Measurements from ENCODE around the gene NEGR1. TPM values are rescaled to one million over a fixed set of nuclear protein-coding genes. Genes with fewer than 3 reads are reported as not detected.

The NEGR1 gene
- total RNA-seq, 4 donors from 2014 or later = 1.6 to 4.7 (median 2.3) TPM

GRCh38 chr1:71417421-71417820, 864.9 kb downstream of the NEGR1 start:
- no peaks in the 10 kb centered on the region for H3K27me3 ChIP-seq
- H3K27ac ChIP-seq = no peak overlapping the region
- DNase-seq = no peak
- H3K9me3 ChIP-seq = no peaks in the 10 kb centered on the region
- TF ChIP-seq POLR2A (IDR thresholded peaks at IDR 0.05) = no peak
- TF ChIP-seq, protein P1, sequence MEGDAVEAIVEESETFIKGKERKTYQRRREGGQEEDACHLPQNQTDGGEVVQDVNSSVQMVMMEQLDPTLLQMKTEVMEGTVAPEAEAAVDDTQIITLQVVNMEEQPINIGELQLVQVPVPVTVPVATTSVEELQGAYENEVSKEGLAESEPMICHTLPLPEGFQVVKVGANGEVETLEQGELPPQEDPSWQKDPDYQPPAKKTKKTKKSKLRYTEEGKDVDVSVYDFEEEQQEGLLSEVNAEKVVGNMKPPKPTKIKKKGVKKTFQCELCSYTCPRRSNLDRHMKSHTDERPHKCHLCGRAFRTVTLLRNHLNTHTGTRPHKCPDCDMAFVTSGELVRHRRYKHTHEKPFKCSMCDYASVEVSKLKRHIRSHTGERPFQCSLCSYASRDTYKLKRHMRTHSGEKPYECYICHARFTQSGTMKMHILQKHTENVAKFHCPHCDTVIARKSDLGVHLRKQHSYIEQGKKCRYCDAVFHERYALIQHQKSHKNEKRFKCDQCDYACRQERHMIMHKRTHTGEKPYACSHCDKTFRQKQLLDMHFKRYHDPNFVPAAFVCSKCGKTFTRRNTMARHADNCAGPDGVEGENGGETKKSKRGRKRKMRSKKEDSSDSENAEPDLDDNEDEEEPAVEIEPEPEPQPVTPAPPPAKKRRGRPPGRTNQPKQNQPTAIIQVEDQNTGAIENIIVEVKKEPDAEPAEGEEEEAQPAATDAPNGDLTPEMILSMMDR (IDR thresholded peaks at IDR 0.05) = no peak
- H3K4me3 ChIP-seq = no peak overlapping the region
- no peaks in the 10 kb centered on the region for H3K36me3 ChIP-seq
- no peaks in the 10 kb centered on the region for H3K4me1 ChIP-seq

DNA sequence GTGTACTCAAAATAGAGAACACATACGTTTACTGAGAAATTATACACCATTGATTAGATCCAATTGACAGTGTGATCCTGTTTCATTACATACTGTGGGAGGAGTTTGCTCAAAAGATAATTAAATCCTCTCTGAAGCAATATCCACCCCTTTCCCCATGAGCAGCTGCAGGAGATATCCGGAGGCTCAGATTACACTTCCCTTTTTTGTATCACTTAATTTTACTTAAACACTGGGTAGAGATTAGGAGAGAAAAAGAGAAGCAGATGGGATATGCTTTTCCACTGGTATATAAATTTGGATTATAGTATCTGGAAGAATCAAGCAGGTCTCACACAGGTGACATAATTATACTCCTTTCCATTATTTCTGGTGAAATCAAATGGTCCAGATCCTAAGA, 868.2 kb downstream of the NEGR1 start:
- Histone ChIP-seq H3K27ac (no peak overlapping the region), H3K4me3 (no peak overlapping the region), H3K4me1 (no peaks in the 10 kb centered on the region), H3K27me3 (no peaks in the 10 kb centered on the region), H3K9me3 (no peaks in the 10 kb centered on the region), H3K36me3 (no peaks in the 10 kb centered on the region)
- no peak for TF ChIP-seq POLR2A (IDR thresholded peaks at IDR 0.05)
- TF ChIP-seq, protein P1 (IDR thresholded peaks at IDR 0.05) = no peak
- DNase-seq = no peak

GRCh38 chr1:71413441-71414175, 868.7 kb downstream of the NEGR1 start:
- Histone ChIP-seq H3K36me3 (no peaks in the 10 kb centered on the region), H3K4me1 (no peaks in the 10 kb centered on the region), H3K27ac (no peak overlapping the region), H3K27me3 (no peaks in the 10 kb centered on the region), H3K4me3 (no peak overlapping the region), H3K9me3 (no peaks in the 10 kb centered on the region)
- TF ChIP-seq, protein P1 (IDR thresholded peaks at IDR 0.05) = no peak
- TF ChIP-seq POLR2A (IDR thresholded peaks at IDR 0.05) = no peak
- no peak for DNase-seq

DNA sequence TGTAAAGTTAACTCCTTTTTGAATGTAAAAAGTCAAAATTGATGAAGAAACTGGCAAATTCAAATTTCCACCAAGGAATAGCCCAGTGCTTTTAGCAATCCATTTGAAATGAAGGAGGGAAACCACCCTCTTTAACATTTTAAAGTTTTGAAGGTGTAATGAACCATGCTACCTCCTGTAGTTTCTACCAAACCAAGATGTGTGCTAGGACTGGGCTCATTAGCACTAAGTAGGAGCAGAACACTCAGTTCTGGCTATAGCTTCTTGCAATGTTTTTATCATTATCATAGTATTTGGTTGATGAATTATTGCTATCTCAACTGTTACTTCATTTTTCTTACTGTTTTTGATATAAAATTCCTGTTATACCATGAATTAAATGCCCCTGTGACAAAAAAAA, 882.3 kb downstream of the NEGR1 start:
- H3K4me1 ChIP-seq = no peaks in the 10 kb centered on the region
- H3K27me3 ChIP-seq = no peaks in the 10 kb centered on the region
- no peaks in the 10 kb centered on the region for H3K9me3 ChIP-seq
- no peaks in the 10 kb centered on the region for H3K36me3 ChIP-seq
- H3K27ac ChIP-seq = no peak overlapping the region
- DNase-seq = no peak
- TF ChIP-seq, protein P1 (IDR thresholded peaks at IDR 0.05) = no peak
- TF ChIP-seq POLR2A (IDR thresholded peaks at IDR 0.05) = no peak
- H3K4me3 ChIP-seq = no peak overlapping the region

GRCh38 chr1:71399594-71399993, 882.7 kb downstream of the NEGR1 start:
- H3K4me1 ChIP-seq = no peaks in the 10 kb centered on the region
- DNase-seq = no peak
- no peaks in the 10 kb centered on the region for H3K9me3 ChIP-seq
- no peaks in the 10 kb centered on the region for H3K27me3 ChIP-seq
- no peak overlapping the region for H3K27ac ChIP-seq
- no peaks in the 10 kb centered on the region for H3K36me3 ChIP-seq
- H3K4me3 ChIP-seq = no peak overlapping the region
- TF ChIP-seq, protein P1 (IDR thresholded peaks at IDR 0.05) = no peak
- no peak for TF ChIP-seq POLR2A (IDR thresholded peaks at IDR 0.05)

Data from Peyer's patch (tissue), 4 donors.